ENCODE data around the gene ZNF879.

- TF ChIP-seq TAF1 (IDR thresholded peaks at IDR 0.05; ENCODE audit: borderline replicate concordance, low read depth, low read length) (no peak), POLR2A (IDR thresholded peaks at IDR 0.05; ENCODE audit: low read depth, low read length) (no peak), POLR2AphosphoS5 (IDR thresholded peaks at IDR 0.05; ENCODE audit: low read depth, low read length) (no peak)
Observed at GRCh38 chr5:178992291-178992895, 31.2 kb upstream of the ZNF879 start.

Data from GM12892 (cell line).